SW480 (cell line): ENCODE data around the gene MEF2C.

ENCODE experiments used
- DNase-seq: peaks from one replicate; pipeline ENCODE4 v3.0.0-alpha.2; 2016; ENCODE audit warnings: low spot score

MEF2C gene

GRCh38 chr5:88688156-88688983 is 194.6 kb downstream of the MEF2C start:
- no peak for DNase-seq

- DNase-seq, result no peak
Measured at GRCh38 chr5:88687373-88687911, 195.5 kb downstream of the MEF2C start.

DNA sequence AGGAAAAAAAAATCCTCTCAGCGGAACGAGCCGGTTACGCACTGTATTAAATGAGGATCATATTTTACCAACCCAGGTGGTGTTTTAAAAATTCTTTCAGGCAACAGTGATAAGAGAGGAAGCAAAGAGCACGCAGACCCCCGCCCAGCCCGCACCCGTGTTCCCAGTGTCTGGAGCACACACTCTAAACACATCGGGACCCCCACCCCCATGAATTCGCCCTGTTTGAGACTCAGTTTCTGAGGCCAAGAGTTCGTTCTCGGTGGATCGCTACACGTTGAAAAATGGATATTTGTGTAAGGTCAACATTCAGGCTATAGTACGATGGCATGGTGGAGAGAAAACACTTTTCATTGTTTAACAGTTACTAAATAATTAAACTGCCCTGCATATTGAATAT is 196.3 kb downstream of the MEF2C start:
- no peak for DNase-seq

GRCh38 chr5:88685591-88686541 is 197.1 kb downstream of the MEF2C start:
- no peak for DNase-seq

- DNase-seq, result peak; percentile 52
Measured at GRCh38 chr5:88683506-88684135, 199.4 kb downstream of the MEF2C start.

GRCh38 chr5:88682881-88683361 is 200.1 kb downstream of the MEF2C start:
- DNase-seq, result no peak

GRCh38 chr5:88682131-88682530 is 200.9 kb downstream of the MEF2C start:
- DNase-seq, result no peak

- DNase-seq, result no peak
Measured at GRCh38 chr5:88681211-88681803, 201.7 kb downstream of the MEF2C start.

DNA sequence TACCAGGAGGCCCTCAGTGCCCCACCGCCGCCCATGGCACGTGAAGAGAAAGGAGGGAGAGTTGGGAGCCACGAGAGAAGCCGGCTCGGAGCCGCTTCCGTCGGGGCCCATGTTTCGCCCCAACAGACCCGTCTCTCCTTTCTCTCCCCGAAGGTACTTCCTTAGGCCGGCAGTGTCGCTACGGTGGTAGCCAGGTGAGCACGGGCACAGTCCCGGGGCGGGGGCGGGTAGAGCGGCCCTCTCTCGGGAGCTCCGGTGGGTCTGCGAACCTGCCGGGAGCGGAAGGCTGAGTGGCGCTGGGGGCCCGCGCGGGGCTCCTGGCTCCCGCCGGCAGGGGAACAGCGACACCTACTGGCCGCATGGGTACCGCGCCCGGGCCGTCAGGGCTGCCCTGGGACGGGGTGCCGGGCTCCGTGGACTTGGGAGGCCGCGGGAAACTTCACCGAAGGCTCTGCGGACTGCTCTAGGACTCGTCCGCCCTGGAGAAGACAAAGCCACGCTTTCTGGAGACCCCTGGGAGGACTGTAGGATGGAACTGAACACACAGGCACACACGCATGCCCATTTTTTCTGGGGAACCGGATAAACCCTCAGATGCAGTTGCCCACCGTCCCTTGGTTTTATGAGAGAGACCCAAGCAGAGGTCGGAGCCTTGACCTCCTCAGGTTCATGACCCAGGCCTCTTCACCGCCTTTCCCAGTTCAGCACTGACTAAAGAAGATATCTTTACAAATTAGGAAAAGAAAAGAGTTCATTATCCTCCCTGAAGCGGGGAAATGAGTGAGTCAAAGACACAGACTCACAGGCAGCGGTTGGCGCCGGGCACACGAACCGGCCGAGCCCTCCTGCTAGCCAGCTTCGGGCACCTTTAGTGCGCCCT is 202.5 kb downstream of the MEF2C start:
- DNase-seq, result peak; percentile 59

DNA sequence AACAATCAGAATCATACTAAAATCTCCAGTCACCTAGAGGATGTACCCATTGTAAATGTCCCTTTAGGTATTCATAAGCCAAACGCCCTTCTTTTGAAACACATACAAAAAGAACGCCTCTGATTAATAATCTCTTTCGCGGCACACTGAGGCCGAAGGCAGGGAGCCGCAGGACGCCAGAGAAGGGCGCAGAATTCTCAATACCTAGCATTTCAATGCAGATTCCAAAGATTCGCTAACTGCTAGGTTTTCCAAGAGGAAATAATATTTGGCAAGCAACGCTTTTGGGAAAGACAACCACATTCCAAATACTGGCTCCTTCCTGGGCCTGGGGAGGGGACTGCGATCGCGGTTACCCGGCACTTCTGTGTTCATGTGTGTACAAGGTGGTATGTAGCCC is 203.3 kb downstream of the MEF2C start:
- no peak for DNase-seq

- DNase-seq, result no peak
Measured at GRCh38 chr5:88678770-88679381, 204.1 kb downstream of the MEF2C start.

- DNase-seq, result no peak
Measured at GRCh38 chr5:88677943-88678769, 204.8 kb downstream of the MEF2C start.

GRCh38 chr5:88677376-88677895 is 205.5 kb downstream of the MEF2C start:
- DNase-seq, result no peak

GRCh38 chr5:88676637-88677375 is 206.2 kb downstream of the MEF2C start:
- no peak for DNase-seq

GRCh38 chr5:88675708-88676636 is 207.0 kb downstream of the MEF2C start:
- peak; percentile 91 for DNase-seq

GRCh38 chr5:88675168-88675707 is 207.7 kb downstream of the MEF2C start:
- DNase-seq, result peak; percentile 67
